Measurements from ENCODE around the gene WDR5. TPM values are rescaled to one million over a fixed set of nuclear protein-coding genes. Genes with fewer than 3 reads are reported as not detected.

WDR5 gene
- total and polyA plus RNA-seq, 2 experiments from 2014 or later: 21.0 to 25.9 TPM

DNA sequence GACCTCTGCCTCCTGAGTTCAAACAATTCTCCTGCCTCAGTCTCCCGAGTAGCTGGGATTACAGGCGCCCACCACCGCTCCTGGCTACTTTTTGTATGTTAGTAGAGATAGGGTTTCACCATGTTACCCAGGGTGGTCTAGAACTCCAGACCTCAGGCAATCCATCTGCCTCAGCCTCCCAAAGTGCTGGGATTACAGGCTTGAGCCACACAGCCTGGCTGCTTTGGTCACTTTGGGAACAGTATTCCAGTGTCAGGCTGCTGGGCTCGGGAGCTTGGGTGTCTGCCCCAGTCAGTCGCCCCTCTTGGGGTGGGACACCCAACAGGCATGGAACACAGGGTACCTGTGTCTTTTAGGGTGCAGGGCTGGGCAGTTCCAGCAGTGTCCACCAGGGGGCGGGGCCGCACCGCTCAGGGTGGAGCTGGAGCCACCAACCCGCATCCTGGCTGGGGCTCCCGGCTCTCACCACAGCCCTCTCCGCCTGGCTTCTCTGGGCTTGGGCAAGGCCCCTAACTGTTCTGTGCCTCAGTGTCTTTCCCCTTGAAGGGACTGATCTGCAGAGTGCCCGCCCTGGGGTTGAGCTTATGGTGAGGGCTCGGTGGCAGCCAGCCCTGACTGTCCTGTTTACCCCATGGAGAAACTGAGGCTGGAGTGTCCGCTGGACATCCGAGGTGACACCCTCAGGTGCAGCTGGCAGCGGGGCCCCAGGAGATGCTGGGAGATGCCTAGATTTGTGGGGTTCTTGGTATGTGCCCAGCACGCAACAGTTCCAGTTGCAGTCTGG is 34.8 kb downstream of the WDR5 start:
- TF ChIP-seq EZH2 (IDR thresholded peaks at IDR 0.05; ENCODE audit: insufficient read depth, poor library complexity, severe bottlenecking) (no peak), EZH2phosphoT487 (IDR thresholded peaks at IDR 0.05; ENCODE audit: insufficient read depth, low read depth) (no peak)
- H3K4me2 ChIP-seq (ENCODE audit: unreplicated experiment): no peak overlapping the region
- H3K27ac ChIP-seq: no peak overlapping the region
- H2AFZ ChIP-seq: no peak overlapping the region
- no peaks in the 10 kb centered on the region for H3K27me3 ChIP-seq (replicated peaks; ENCODE audit: insufficient read depth)
- H3K79me2 ChIP-seq (ENCODE audit: insufficient read depth): peaks cover 5% of the 10 kb centered on the region; the same call in 1 of the 2 replicates
- H3K36me3 ChIP-seq (ENCODE audit: low read depth): no peaks in the 10 kb centered on the region
- no peaks in the 10 kb centered on the region for H3K9me2 ChIP-seq (ENCODE audit: insufficient read depth)
- 26% methylated on average over 17 of the region's 17 CpGs for WGBS, 2 experiments (ENCODE audit: low coverage in 1 of 2, low lambda C conversion rate in 2 of 2, missing lambda C conversion rate in 2 of 2)
- in situ Hi-C loops (cut with MboI): no loop called here
- no peaks in the 10 kb centered on the region for H4K20me1 ChIP-seq (ENCODE audit: insufficient read depth)
- peak overlapping the region; percentile 20; the same call in 1 of the 2 replicates for H3K9ac ChIP-seq
- H3K4me3 ChIP-seq: no peak overlapping the region
- peaks cover 10% of the 10 kb centered on the region for H3K4me1 ChIP-seq (ENCODE audit: insufficient read depth)
- no peaks in the 10 kb centered on the region for H3K9me3 ChIP-seq (ENCODE audit: low read depth)
- H3F3A ChIP-seq (ENCODE audit: insufficient read depth): peaks cover 16% of the 10 kb centered on the region; the same call in 1 of the 2 replicates
- no peak for DNase-seq

DNA sequence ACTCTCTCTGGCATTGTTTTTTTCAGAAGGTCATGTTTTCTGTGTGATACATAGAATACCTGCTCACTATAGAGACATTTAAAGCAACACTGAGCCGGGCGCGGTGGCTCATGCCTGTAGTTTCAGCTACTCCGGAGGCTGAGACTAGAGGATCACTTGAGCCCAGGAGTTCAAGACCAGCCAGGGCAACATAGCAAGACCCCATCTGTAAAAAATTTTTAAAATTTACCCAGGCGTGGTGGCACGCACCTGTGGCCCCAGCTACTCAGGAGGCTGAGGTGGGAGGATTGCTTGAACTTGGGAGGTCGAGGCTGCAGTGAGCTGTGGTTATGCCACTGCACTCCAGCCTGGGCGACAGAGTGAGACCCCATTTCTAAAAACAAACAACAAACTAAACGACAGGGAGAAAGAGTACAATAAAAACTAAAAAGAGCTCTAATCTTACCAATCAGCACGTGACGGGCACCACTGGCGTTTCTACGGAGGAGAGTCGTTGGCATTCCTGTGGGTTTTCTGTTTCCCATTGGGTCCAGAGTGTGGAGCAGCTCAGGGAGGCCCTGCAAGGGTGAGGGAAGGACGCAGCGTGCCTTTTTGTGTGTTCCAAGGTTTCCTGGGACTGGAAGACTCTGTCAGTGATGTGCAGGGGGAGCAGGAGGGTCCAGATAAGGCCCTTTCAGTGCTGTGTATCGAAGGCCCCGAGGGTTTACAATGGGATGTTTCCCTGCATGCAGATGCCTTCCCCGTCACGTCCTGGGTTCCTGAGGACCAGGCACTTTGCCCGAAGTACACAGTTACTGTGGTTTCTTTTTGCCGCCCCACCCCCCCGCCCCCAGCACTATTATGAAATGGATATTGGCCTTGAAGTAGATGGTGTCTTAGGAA is 35.7 kb downstream of the WDR5 start:
- in situ Hi-C loops (cut with MboI): no loop called here
- H3F3A ChIP-seq (ENCODE audit: insufficient read depth): peaks cover 12% of the 10 kb centered on the region; the same call in 1 of the 2 replicates
- no peaks in the 10 kb centered on the region for H3K36me3 ChIP-seq (ENCODE audit: low read depth)
- H3K27ac ChIP-seq: peak overlapping the region; percentile 63
- H2AFZ ChIP-seq: peak overlapping the region; percentile 63
- TF ChIP-seq EZH2 (IDR thresholded peaks at IDR 0.05; ENCODE audit: insufficient read depth, poor library complexity, severe bottlenecking) (no peak), EZH2phosphoT487 (IDR thresholded peaks at IDR 0.05; ENCODE audit: insufficient read depth, low read depth) (no peak)
- peak overlapping the region; percentile 20 for H3K9ac ChIP-seq
- H3K4me3 ChIP-seq: 0 out of 2 replicates have a peak overlapping the region, but pooled peaks have one; percentile 8
- WGBS, 2 experiments (ENCODE audit: low coverage in 1 of 2, low lambda C conversion rate in 2 of 2, missing lambda C conversion rate in 2 of 2): 28 to 29% methylated on average over 23 of the region's 23 CpGs
- H4K20me1 ChIP-seq (ENCODE audit: insufficient read depth): no peaks in the 10 kb centered on the region
- peaks cover 7% of the 10 kb centered on the region for H3K27me3 ChIP-seq (replicated peaks; ENCODE audit: insufficient read depth)
- H3K9me3 ChIP-seq (ENCODE audit: low read depth): no peaks in the 10 kb centered on the region
- peak; percentile 87 for DNase-seq
- H3K4me2 ChIP-seq (ENCODE audit: unreplicated experiment): peak overlapping the region; percentile 52
- H3K4me1 ChIP-seq (ENCODE audit: insufficient read depth): peaks cover 11% of the 10 kb centered on the region
- H3K79me2 ChIP-seq (ENCODE audit: insufficient read depth): no peaks in the 10 kb centered on the region
- H3K9me2 ChIP-seq (ENCODE audit: insufficient read depth): no peaks in the 10 kb centered on the region

DNA sequence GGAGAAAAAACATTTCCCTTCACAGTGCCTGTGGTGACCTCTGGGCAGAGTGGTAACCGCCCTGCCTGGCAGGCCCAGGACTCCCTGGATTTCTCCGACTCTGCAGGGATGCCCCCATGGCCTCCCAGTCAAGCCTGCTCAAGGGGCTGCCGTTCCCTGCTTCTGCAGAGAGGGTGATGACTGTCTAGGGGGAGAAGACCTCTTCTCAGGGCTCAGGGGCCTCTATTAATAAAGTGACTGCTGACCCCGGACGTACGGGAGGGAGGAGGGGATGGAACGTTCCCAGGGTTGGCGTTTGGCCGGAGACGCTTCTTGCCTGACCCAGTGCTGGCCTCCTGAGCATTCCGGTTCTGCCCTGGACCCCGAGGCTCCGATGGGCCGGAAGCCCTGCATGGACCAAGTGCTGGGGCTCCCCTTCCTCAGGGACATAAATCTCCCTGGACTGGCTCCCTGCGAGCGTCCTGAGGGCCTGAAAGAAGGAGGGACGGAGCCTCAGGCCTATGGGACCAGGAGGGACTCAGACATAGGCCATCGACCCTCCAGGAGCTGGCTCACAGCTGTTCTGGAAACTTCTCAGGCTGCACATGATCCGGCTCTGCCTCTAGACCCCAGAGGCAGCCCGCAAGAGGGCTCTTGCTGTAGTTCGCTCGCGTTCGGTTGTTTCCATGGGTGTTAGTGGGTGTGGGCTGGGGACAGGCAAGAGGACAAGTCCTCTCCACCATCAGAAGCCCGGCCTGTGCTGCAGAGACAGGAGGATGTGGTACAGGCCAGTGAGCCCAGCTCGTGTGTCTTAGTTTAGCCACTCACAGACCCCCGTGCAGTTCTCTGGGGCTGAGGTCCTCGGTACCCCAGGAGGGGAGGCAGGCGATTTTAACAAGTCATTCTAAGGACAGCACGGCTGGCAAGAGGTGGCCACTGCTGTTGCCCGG is 36.6 kb downstream of the WDR5 start:
- Histone ChIP-seq H4K20me1 (ENCODE audit: insufficient read depth) (no peaks in the 10 kb centered on the region), H3K27ac (peak overlapping the region; percentile 63), H3K9me3 (ENCODE audit: low read depth) (no peaks in the 10 kb centered on the region), H2AFZ (peak overlapping the region; percentile 63; the same call in 1 of the 2 replicates), H3K9me2 (ENCODE audit: insufficient read depth) (no peaks in the 10 kb centered on the region), H3K9ac (peak overlapping the region; percentile 20), H3K4me3 (no peak overlapping the region), H3K27me3 (replicated peaks; ENCODE audit: insufficient read depth) (peaks cover 10% of the 10 kb centered on the region), H3K36me3 (ENCODE audit: low read depth) (no peaks in the 10 kb centered on the region), H3K4me1 (ENCODE audit: insufficient read depth) (peaks cover 9% of the 10 kb centered on the region), H3K4me2 (ENCODE audit: unreplicated experiment) (peak overlapping the region; percentile 52), H3F3A (ENCODE audit: insufficient read depth) (peaks cover 12% of the 10 kb centered on the region; the same call in 1 of the 2 replicates), H3K79me2 (ENCODE audit: insufficient read depth) (no peaks in the 10 kb centered on the region)
- no peak for DNase-seq
- TF ChIP-seq EZH2 (IDR thresholded peaks at IDR 0.05; ENCODE audit: insufficient read depth, poor library complexity, severe bottlenecking) (no peak), EZH2phosphoT487 (IDR thresholded peaks at IDR 0.05; ENCODE audit: insufficient read depth, low read depth) (no peak)
- in situ Hi-C loops (cut with MboI): no loop called here
- WGBS, 2 experiments (ENCODE audit: low coverage in 1 of 2, low lambda C conversion rate in 2 of 2, missing lambda C conversion rate in 2 of 2): 77 to 79% methylated on average over 31 of the region's 31 CpGs

All from GM23248 (cell line).